PC-9 (cell line): ENCODE data around the gene PTGER3. TPM values are rescaled to one million over a fixed set of nuclear protein-coding genes. Genes with fewer than 3 reads are reported as not detected.

ENCODE experiments used
- BruUV-seq: library from RNA; stranded (reverse); fragments of 400-500 nt; replicated peaks from 2 replicates; lab custom pipeline; 2021; lab: Mats Ljungman, UMichigan
- CTCF ChIA-PET: fragments of 300-600 bp; sonication (Branson Sonifier 250); formaldehyde crosslinking; loops from one replicate; lab custom pipeline; 2022; ENCODE audit warnings: antibody characterized with exemption; lab: Charles Lee
- POLR2A ChIA-PET: fragments of 300-600 bp; sonication (Branson Sonifier 250); formaldehyde crosslinking; loops from one replicate; lab custom pipeline; 2022; ENCODE audit warnings: antibody characterized with exemption; ENCODE audit not compliant: unreplicated experiment; lab: Charles Lee
- DNase-seq, 2 experiments: peaks; one replicate each; pipeline versions ENCODE4 v3.0.0 to v3.0.0-alpha.2; 2015 to 2022; ENCODE audit warnings: mixed read lengths in 1 of 2
- H2AFZ ChIP-seq: fragments of 200-600 bp; sonication (generic); 2 replicates; pipeline ENCODE4 v1.8.1; 2017; ENCODE audit warnings: antibody characterized with exemption
- H3F3A ChIP-seq: fragments of 200-600 bp; sonication (generic); 2 replicates; pipeline ENCODE4 v1.8.1; 2017; ENCODE audit warnings: antibody characterized with exemption, mild to moderate bottlenecking, low read depth; ENCODE audit not compliant: insufficient read depth
- H3K27ac ChIP-seq: fragments of 200-600 bp; sonication (generic); 2 replicates; pipeline ENCODE4 v1.6.1; 2016; ENCODE audit warnings: mixed run types
- H3K27me3 ChIP-seq: fragments of 200-600 bp; sonication (generic); 2 replicates; pipeline ENCODE4 v1.6.1; 2016; ENCODE audit warnings: low read depth, mixed run types; ENCODE audit not compliant: insufficient read depth
- H3K36me3 ChIP-seq: fragments of 200-600 bp; sonication (generic); 2 replicates; pipeline ENCODE4 v1.6.1; 2016; ENCODE audit warnings: low read depth, mixed run types
- H3K4me1 ChIP-seq: fragments of 200-600 bp; sonication (generic); replicated peaks from 2 replicates; pipeline ENCODE4 v1.6.1; 2016; ENCODE audit warnings: mixed run types; ENCODE audit not compliant: insufficient read depth
- H3K4me2 ChIP-seq: fragments of 200-600 bp; sonication (generic); 2 replicates; pipeline ENCODE4 v1.6.1; 2017; ENCODE audit warnings: mixed run types
- H3K4me3 ChIP-seq: fragments of 200-600 bp; sonication (generic); 2 replicates; pipeline ENCODE4 v1.6.1; 2016; ENCODE audit warnings: mixed run types
- H3K79me2 ChIP-seq: fragments of 200-600 bp; sonication (generic); 2 replicates; pipeline ENCODE4 v1.6.1; 2017; ENCODE audit warnings: low read depth, mixed run types
- H3K9me2 ChIP-seq: fragments of 200-600 bp; sonication (generic); 2 replicates; pipeline ENCODE4 v1.8.1; 2017; ENCODE audit warnings: mild to moderate bottlenecking; ENCODE audit not compliant: insufficient read depth
- H3K9me3 ChIP-seq: fragments of 200-600 bp; sonication (generic); 2 replicates; pipeline ENCODE4 v1.8.1; 2016; ENCODE audit warnings: low read depth; ENCODE audit not compliant: insufficient read depth
- H4K20me1 ChIP-seq: fragments of 200-600 bp; sonication (generic); 2 replicates; pipeline ENCODE4 v1.8.1; 2017; ENCODE audit not compliant: insufficient read depth
- CTCF ChIP-seq: fragments of 200-600 bp; sonication (generic); conservative IDR thresholded peaks from 2 replicates; pipeline ENCODE4 v1.6.1; 2017; ENCODE audit warnings: mixed run types, antibody characterized with exemption, mild to moderate bottlenecking, moderate library complexity
- EZH2 ChIP-seq: fragments of 200-600 bp; sonication (generic); IDR thresholded peaks from 2 replicates; pipeline ENCODE4 v1.8.0; 2017; ENCODE audit warnings: antibody characterized with exemption, low read depth
- intact Hi-C: fragments of 100-400 bp; cut with micrococcal nuclease; formaldehyde crosslinking; loops from one replicate; pipeline ENCODE4 v1.10.0; 2022; ENCODE audit not compliant: unreplicated experiment
- total RNA-seq: library from RNA; stranded (reverse); gene quantifications from 2 replicates; pipeline ENCODE4 v1.2.3, GENCODE V29; 2021

Gene PTGER3
- total RNA-seq, 1 experiment from 2014 or later, result 0.13 TPM

DNA sequence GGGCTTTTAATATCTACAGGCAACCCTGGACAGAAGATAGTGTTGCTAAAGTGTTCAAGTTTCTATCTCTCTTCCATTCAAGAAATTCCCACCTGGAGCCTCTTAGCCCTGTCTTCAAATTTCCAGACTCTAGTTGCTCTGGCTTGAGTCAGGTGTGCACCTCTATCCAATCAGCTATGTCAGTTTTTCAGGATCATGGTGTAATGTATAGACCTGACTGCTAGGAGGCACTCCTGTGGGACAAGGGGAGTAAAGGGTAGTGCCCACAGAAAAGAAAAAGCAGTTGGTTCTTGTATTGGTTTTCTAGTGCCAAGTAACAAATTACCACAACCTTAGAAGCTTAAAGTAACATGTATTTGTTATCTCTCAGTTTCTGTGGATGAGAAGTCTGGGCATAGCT, 39.4 kb upstream of the PTGER3 start:
- no peaks in the 10 kb centered on the region for H3K4me1 ChIP-seq
- H3K9me2 ChIP-seq, result no peaks in the 10 kb centered on the region
- H2AFZ ChIP-seq, result no peak overlapping the region
- H3K4me2 ChIP-seq, result no peak overlapping the region
- POLR2A ChIA-PET, result no interaction called here
- H3F3A ChIP-seq, result no peaks in the 10 kb centered on the region
- no peaks in the 10 kb centered on the region for H3K79me2 ChIP-seq
- no peaks in the 10 kb centered on the region for H3K36me3 ChIP-seq
- H3K4me3 ChIP-seq, result no peak overlapping the region
- H3K9me3 ChIP-seq, result no peaks in the 10 kb centered on the region
- no peak overlapping the region for H3K27ac ChIP-seq
- CTCF ChIA-PET, result no interaction called here
- no peaks in the 10 kb centered on the region for H4K20me1 ChIP-seq
- DNase-seq, result no peak
- BruUV-seq, result no TSS peak
- H3K27me3 ChIP-seq, result no peaks in the 10 kb centered on the region
- intact Hi-C loops, result no loop called here
- TF ChIP-seq EZH2, result no peak
- TF ChIP-seq CTCF, result no peak

DNA sequence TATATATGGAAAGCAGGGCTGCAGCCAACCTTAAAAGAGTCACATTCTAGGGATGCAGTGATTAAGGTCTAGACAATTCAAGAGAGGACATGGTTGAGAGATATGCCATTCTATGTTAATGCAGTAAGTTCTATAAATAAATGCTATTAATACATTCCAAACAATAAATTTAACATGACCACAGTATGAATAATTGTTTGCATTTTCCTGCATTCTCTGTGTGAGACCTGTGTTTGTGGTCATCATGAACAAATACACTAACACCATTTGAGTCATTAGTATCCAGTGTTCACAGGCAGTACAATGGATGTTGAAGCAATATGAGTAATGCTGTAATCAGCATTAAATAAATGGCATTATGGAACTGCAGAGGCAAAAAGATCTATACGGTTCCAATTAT, 38.7 kb upstream of the PTGER3 start:
- Histone ChIP-seq H3K27ac (no peak overlapping the region), H3K79me2 (no peaks in the 10 kb centered on the region), H3K36me3 (no peaks in the 10 kb centered on the region), H3K9me3 (no peaks in the 10 kb centered on the region), H3F3A (no peaks in the 10 kb centered on the region), H4K20me1 (no peaks in the 10 kb centered on the region), H3K4me3 (no peak overlapping the region), H3K9me2 (no peaks in the 10 kb centered on the region), H3K4me2 (no peak overlapping the region), H3K4me1 (0 out of 2 replicates have a peak, but pooled peaks cover 6% of the 10 kb centered on the region), H3K27me3 (no peaks in the 10 kb centered on the region), H2AFZ (no peak overlapping the region)
- no TSS peak for BruUV-seq
- CTCF ChIA-PET, result no interaction called here
- POLR2A ChIA-PET, result no interaction called here
- TF ChIP-seq CTCF (no peak), EZH2 (no peak)
- peak in 1 of 2 experiments; percentile 48 for DNase-seq
- intact Hi-C loops, result no loop called here

DNA sequence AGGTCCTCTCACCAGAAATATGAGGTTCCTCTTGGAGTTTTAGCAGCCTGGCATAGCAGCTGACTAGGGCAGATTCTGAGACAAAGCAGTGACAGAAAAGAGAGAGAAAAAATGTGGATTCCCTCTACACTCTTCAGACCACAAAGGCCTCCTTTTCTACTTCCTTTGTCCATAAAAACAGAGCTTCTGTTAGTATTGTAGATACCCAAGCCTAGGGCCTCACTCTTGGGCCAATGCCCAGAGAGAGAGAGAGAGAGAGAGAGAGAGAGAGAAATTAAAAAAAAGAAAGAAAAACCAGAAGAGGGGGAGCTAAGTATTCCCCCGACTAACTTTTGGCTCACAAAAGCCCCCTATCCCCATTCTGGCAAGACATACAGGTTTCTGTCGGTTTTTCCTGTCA, 35.7 kb upstream of the PTGER3 start:
- intact Hi-C loops, result loop anchor here (5.0 kb wide), 1 partner anchor 439 kb away; no protein-coding TSS in a partner anchor
- BruUV-seq, result no TSS peak
- TF ChIP-seq EZH2, result no peak
- TF ChIP-seq CTCF, result no peak
- ChIA-PET CTCF (interaction anchor here (0.7 kb wide), 1 partner anchor 464 kb away, joined by 4 read pairs; no protein-coding TSS in a partner anchor), POLR2A (no interaction called here)
- Histone ChIP-seq H3K4me2 (no peak overlapping the region), H3K27me3 (no peaks in the 10 kb centered on the region), H3K4me3 (no peak overlapping the region), H3K36me3 (peaks cover 8% of the 10 kb centered on the region), H3K9me2 (no peaks in the 10 kb centered on the region), H3K4me1 (peaks cover 21% of the 10 kb centered on the region), H3K79me2 (peaks cover 26% of the 10 kb centered on the region), H3K27ac (no peak overlapping the region), H2AFZ (no peak overlapping the region), H3F3A (peaks cover 6% of the 10 kb centered on the region; the same call in 1 of the 2 replicates), H4K20me1 (peaks cover 20% of the 10 kb centered on the region), H3K9me3 (no peaks in the 10 kb centered on the region)
- DNase-seq, result no peak
